HEK293 (cell line): ENCODE data around the gene FAM83D.

Experiments
- CTCF ChIA-PET: fragments of 350-600 bp; formaldehyde crosslinking; extraction: SDS; loops from one replicate; lab custom pipeline; 2021; ENCODE audit warnings: antibody characterized with exemption; lab: Yijun Ruan, JAX
- POLR2A ChIA-PET: fragments of 300-600 bp; formaldehyde crosslinking; extraction: SDS; loops from one replicate; lab custom pipeline; 2020; ENCODE audit warnings: antibody characterized with exemption, inconsistent platforms; lab: Yijun Ruan, JAX
- H3K27ac ChIP-seq: fragments of 200-500 bp; sonication (Bioruptor generic); 2 replicates; pipeline ENCODE4 v1.5.1; 2014; ENCODE audit warnings: low read depth, low read length, control low read depth, inconsistent platforms; ENCODE audit errors: extremely low read depth
- H3K36me3 ChIP-seq, 2 experiments: fragments of 200-500 bp in 1 of 2; sonication (Bioruptor generic) in 1 of 2; 1 replicate in 1 of 2; 2 replicates in 1 of 2; pipeline ENCODE4 v1.5.1; 2014 to 2017; ENCODE audit warnings: inconsistent platforms in 2 of 2, low read length in 2 of 2; ENCODE audit not compliant: control insufficient read depth in 2 of 2, insufficient read depth in 1 of 2
- H3K4me1 ChIP-seq: fragments of 200-500 bp; sonication (Bioruptor generic); 2 replicates; pipeline ENCODE4 v1.5.1; 2014; ENCODE audit warnings: mild to moderate bottlenecking, low read length, inconsistent platforms; ENCODE audit not compliant: control insufficient read depth, insufficient read depth
- H3K4me3 ChIP-seq: 2 replicates; pipeline ENCODE4 v1.5.1; 2011; ENCODE audit warnings: low read depth, mild to moderate bottlenecking, control low read depth, low read length, moderate library complexity
- H3K9me3 ChIP-seq: fragments of 200-500 bp; sonication (Bioruptor generic); 2 replicates; pipeline ENCODE4 v1.5.1; 2014; ENCODE audit warnings: low read depth, low read length, inconsistent platforms; ENCODE audit not compliant: control insufficient read depth, insufficient read depth
- AEBP2 ChIP-seq: fragments of 450-650 bp; formaldehyde crosslinking; IDR thresholded peaks from 2 replicates; pipeline ENCODE4 v1.5.1; 2016; ENCODE audit warnings: missing biosample characterization, missing genetic modification characterization, borderline replicate concordance
- BCL11B ChIP-seq: fragments of 450-650 bp; formaldehyde crosslinking; IDR thresholded peaks from 2 replicates; pipeline ENCODE4 v1.5.1; 2016; ENCODE audit warnings: low read depth, missing biosample characterization, missing genetic modification characterization
- IKZF3 ChIP-seq: fragments of 450-650 bp; IDR thresholded peaks from 2 replicates; pipeline ENCODE4 v1.5.0; 2018; ENCODE audit warnings: missing biosample characterization, mild to moderate bottlenecking, missing genetic modification characterization, moderate library complexity
- INSM2 ChIP-seq: fragments of 450-650 bp; formaldehyde crosslinking; IDR thresholded peaks from 2 replicates; pipeline ENCODE4 v1.5.1; 2016; ENCODE audit warnings: missing biosample characterization, missing genetic modification characterization
- SP2 ChIP-seq: fragments of 450-650 bp; formaldehyde crosslinking; IDR thresholded peaks from 2 replicates; pipeline ENCODE4 v1.5.1; 2016; ENCODE audit warnings: missing biosample characterization, missing genetic modification characterization
- YY2 ChIP-seq: fragments of 450-650 bp; formaldehyde crosslinking; IDR thresholded peaks from 2 replicates; pipeline ENCODE4 v1.5.1; 2016; ENCODE audit warnings: missing biosample characterization, missing genetic modification characterization
- ZBTB10 ChIP-seq: fragments of 450-650 bp; formaldehyde crosslinking; IDR thresholded peaks from 2 replicates; pipeline ENCODE4 v1.5.1; 2016; ENCODE audit warnings: missing biosample characterization, missing genetic modification characterization
- ZNF169 ChIP-seq: fragments of 450-650 bp; formaldehyde crosslinking; IDR thresholded peaks from 2 replicates; pipeline ENCODE4 v1.5.1; 2016; ENCODE audit warnings: missing biosample characterization, missing genetic modification characterization
- ZNF2 ChIP-seq: fragments of 450-650 bp; formaldehyde crosslinking; IDR thresholded peaks from 2 replicates; pipeline ENCODE4 v1.5.1; 2016; ENCODE audit warnings: missing biosample characterization, missing genetic modification characterization
- ZNF221 ChIP-seq: fragments of 450-650 bp; formaldehyde crosslinking; IDR thresholded peaks from 2 replicates; pipeline ENCODE4 v1.5.1; 2017; ENCODE audit warnings: missing biosample characterization, missing genetic modification characterization, borderline replicate concordance
- ZNF239 ChIP-seq: fragments of 450-650 bp; formaldehyde crosslinking; IDR thresholded peaks from 2 replicates; pipeline ENCODE4 v1.5.1; 2016; ENCODE audit warnings: missing biosample characterization, missing genetic modification characterization
- ZNF433 ChIP-seq: fragments of 450-650 bp; formaldehyde crosslinking; IDR thresholded peaks from 2 replicates; pipeline ENCODE4 v1.5.1; 2016; ENCODE audit warnings: missing biosample characterization, missing genetic modification characterization, low read depth
- ZNF48 ChIP-seq: fragments of 450-650 bp; formaldehyde crosslinking; IDR thresholded peaks from 2 replicates; pipeline ENCODE4 v1.5.1; 2016; ENCODE audit warnings: missing biosample characterization, missing genetic modification characterization
- ZNF510 ChIP-seq: fragments of 450-650 bp; formaldehyde crosslinking; IDR thresholded peaks from 2 replicates; pipeline ENCODE4 v1.5.1; 2018; ENCODE audit warnings: mild to moderate bottlenecking, missing genetic modification characterization, missing biosample characterization; ENCODE audit not compliant: insufficient replicate concordance
- ZNF518A ChIP-seq: fragments of 450-650 bp; formaldehyde crosslinking; conservative IDR thresholded peaks from 2 replicates; pipeline ENCODE4 v1.5.1; 2016; ENCODE audit warnings: low read depth, missing biosample characterization, missing genetic modification characterization
- ZNF555 ChIP-seq: fragments of 450-650 bp; formaldehyde crosslinking; conservative IDR thresholded peaks from 2 replicates; pipeline ENCODE4 v1.5.1; 2017; ENCODE audit warnings: missing biosample characterization, mild to moderate bottlenecking, missing genetic modification characterization, inconsistent platforms
- ZNF626 ChIP-seq: fragments of 450-650 bp; sonication (Bioruptor Pico); formaldehyde crosslinking; IDR thresholded peaks from 2 replicates; pipeline ENCODE4 v1.5.1; 2018; ENCODE audit warnings: missing biosample characterization, missing genetic modification characterization, inconsistent platforms
- TF ChIP-seq, protein P1 (sequence below): fragments of 450-650 bp; formaldehyde crosslinking; IDR thresholded peaks from 2 replicates; pipeline ENCODE4 v1.5.1; 2017; ENCODE audit warnings: missing biosample characterization, missing genetic modification characterization
- TF ChIP-seq, protein P2 (sequence below): fragments of 450-650 bp; formaldehyde crosslinking; IDR thresholded peaks from 2 replicates; pipeline ENCODE4 v1.5.1; 2016; ENCODE audit warnings: missing biosample characterization, missing genetic modification characterization

Gene FAM83D

DNA sequence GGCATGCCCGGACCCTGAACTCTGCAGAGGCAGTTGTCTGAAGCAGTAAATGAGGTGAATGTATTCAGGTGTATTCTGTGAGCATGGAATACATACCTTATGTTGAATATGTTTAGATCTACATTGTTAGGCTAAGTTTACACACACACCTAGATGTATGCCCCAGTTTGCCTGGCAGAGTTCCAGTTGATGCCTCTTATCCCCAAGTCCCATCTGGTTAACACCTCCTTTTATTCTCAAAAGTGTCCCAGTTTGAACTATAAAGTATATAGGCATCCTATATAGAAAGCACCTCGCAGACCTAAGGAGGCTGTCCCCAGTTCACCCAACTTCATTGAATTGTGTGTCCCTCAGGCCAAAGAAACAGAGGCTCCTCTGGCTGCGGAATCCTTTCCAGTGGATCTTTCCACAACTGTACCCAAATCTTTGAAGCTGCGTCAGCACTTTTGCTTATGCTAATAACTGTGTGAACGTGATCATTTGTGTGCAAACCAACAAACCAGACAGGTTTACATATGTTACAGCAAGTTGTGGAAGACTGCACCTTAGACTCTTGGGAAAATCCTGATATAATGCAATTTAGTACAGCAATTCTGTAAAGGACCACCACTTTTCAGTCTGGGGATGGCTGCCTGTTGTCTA lies 31.1 kb downstream of the FAM83D start:
- H3K27ac ChIP-seq = no peak overlapping the region
- TF ChIP-seq ZNF169 (tag by site-specific recombination) = no peak
- no peak for TF ChIP-seq ZNF510 (tag by site-specific recombination)
- TF ChIP-seq INSM2 (tag by site-specific recombination) = no peak
- no peak for TF ChIP-seq BCL11B (tag by site-specific recombination)
- TF ChIP-seq, protein P1, sequence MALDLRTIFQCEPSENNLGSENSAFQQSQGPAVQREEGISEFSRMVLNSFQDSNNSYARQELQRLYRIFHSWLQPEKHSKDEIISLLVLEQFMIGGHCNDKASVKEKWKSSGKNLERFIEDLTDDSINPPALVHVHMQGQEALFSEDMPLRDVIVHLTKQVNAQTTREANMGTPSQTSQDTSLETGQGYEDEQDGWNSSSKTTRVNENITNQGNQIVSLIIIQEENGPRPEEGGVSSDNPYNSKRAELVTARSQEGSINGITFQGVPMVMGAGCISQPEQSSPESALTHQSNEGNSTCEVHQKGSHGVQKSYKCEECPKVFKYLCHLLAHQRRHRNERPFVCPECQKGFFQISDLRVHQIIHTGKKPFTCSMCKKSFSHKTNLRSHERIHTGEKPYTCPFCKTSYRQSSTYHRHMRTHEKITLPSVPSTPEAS (tag by site-specific recombination) = no peak
- no peak for TF ChIP-seq IKZF3 (tag by site-specific recombination)
- TF ChIP-seq ZNF221 (tag by site-specific recombination) = no peak
- TF ChIP-seq AEBP2 = no peak
- TF ChIP-seq ZNF48 (tag by site-specific recombination) = no peak
- TF ChIP-seq ZNF626 (tag by site-specific recombination) = no peak
- TF ChIP-seq ZNF239 = no peak
- no peak for TF ChIP-seq SP2
- TF ChIP-seq, protein P2, sequence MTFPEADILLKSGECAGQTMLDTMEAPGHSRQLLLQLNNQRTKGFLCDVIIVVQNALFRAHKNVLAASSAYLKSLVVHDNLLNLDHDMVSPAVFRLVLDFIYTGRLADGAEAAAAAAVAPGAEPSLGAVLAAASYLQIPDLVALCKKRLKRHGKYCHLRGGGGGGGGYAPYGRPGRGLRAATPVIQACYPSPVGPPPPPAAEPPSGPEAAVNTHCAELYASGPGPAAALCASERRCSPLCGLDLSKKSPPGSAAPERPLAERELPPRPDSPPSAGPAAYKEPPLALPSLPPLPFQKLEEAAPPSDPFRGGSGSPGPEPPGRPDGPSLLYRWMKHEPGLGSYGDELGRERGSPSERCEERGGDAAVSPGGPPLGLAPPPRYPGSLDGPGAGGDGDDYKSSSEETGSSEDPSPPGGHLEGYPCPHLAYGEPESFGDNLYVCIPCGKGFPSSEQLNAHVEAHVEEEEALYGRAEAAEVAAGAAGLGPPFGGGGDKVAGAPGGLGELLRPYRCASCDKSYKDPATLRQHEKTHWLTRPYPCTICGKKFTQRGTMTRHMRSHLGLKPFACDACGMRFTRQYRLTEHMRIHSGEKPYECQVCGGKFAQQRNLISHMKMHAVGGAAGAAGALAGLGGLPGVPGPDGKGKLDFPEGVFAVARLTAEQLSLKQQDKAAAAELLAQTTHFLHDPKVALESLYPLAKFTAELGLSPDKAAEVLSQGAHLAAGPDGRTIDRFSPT = no peak
- no peak for TF ChIP-seq ZNF433 (tag by site-specific recombination)
- TF ChIP-seq, all 188 proteins: peak for 0
- POLR2A ChIA-PET = no interaction called here
- no peaks in the 10 kb centered on the region for H3K4me1 ChIP-seq
- peaks cover 2 to 16% of the 10 kb centered on the region in 2 experiments; a peak in 2 of 3 replicates for H3K36me3 ChIP-seq
- no peak overlapping the region for H3K4me3 ChIP-seq
- H3K9me3 ChIP-seq = no peaks in the 10 kb centered on the region
- CTCF ChIA-PET = interaction anchor here (0.8 kb wide), 1 partner anchor 92 kb away, joined by 3 read pairs; no protein-coding TSS in a partner anchor

DNA sequence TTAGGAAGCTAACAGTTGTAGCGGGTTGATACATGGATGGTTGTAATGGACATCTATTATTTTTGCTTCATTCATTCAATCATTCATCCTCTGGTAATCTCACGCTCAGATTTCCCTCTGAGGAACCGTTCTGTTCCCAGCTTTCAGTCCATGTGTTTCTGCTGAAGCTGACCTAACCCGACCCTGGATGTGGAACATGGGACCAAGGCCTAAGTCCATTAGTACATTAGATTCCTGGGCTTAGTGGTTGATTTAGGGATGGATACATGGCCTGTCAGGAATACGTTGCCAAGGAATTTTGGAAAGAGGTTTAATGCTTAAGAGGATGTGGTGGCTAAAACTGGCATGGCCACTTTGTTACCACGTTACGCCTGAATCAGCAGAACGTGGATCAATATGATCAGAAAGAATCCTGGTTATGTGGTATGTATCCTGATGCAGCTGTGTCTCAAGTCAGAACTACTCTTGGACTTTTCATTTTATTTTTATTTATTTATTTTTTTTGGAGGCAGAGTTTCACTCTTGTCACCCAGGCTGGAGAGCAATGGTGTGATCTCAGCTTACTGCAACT lies 31.8 kb downstream of the FAM83D start:
- POLR2A ChIA-PET = no interaction called here
- CTCF ChIA-PET = interaction anchor here (0.6 kb wide), 1 partner anchor 90 kb away, joined by 4 read pairs; no protein-coding TSS in a partner anchor
- no peaks in the 10 kb centered on the region for H3K9me3 ChIP-seq
- no peak overlapping the region for H3K4me3 ChIP-seq
- H3K36me3 ChIP-seq = peaks cover 0 to 11% of the 10 kb centered on the region in 2 experiments; a peak in 2 of 3 replicates
- no peak overlapping the region for H3K27ac ChIP-seq
- H3K4me1 ChIP-seq = peaks cover under 1% of the 10 kb centered on the region; the same call in 1 of the 2 replicates
- TF ChIP-seq YY2 (tag by site-specific recombination) (no peak), ZNF518A (tag by site-specific recombination) (no peak), ZNF555 (no peak), ZBTB10 (tag by site-specific recombination) (no peak), ZNF2 (tag by site-specific recombination) (no peak)
